Activated T-cell treated with anti-CD3 and anti-CD28 coated beads for 4 hours (primary cell): Measurements from ENCODE around the gene CAMSAP3.

Source experiments
- DNase-seq: peaks from one replicate; pipeline ENCODE4 v3.0.0-alpha.2; 2020

CAMSAP3 gene

GRCh38 chr19:7657131-7657751, 61.6 kb downstream of the CAMSAP3 start:
- no peak for DNase-seq

DNA sequence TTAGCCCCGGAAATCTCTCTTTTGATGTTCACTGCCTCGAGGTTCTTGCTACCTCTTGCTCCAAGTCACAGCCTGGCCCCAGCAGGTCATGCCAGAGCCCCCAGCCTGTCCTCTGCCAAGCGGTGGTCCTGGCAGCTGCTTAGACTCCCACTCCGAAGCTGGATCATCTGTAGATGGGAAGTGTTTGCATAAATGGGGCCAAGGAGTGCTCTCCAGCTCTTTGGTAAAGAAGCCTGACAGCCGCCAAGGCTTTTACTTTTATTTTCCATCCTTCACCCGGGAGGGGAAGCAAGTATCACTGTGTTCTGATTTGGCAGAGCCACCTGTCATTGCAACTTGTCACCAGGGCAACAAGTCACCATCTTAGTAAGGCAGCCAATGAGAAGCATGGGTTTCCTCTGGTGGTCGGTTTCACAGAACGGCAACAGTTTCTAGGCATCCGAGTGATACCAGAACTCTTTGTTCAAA, 62.6 kb downstream of the CAMSAP3 start:
- no peak for DNase-seq

DNA sequence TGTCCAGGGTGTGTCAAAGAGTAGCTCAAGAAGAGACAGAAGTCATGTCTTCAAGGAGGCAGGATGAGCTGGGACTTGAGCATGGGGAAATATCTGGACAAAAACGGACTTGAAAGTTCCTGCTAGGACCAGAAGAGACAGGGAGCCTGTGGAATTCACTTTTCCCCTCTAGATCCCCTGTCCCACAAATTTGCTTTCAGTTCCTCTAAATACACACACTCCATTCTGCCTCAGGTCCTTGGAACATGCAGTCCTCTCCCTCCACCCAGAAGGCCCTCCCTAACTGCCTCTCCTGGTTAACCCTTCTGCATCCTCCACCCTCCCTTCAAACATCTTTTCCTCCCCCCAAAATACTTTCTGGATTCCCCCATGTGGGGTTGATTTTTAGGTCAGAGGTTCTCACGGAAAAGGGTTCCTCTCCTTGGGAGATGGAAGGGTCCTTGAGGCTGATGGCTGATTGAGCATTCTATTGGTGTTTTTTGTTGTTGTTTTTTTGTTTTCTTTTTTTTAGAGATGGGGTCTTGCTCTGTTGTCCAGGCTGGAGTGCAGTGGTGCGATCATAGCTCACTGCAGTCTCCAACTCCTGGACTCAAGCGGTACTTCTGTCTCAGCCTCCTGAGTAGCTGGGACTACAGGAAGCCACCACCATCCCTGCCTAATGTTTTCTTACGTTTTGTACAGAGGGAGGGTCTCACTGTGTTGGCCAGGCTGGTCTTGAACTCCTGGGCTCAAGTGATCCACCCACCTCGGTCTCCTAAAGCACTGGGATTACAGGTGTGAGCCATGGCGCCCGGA, 66.3 kb downstream of the CAMSAP3 start:
- no peak for DNase-seq

DNA sequence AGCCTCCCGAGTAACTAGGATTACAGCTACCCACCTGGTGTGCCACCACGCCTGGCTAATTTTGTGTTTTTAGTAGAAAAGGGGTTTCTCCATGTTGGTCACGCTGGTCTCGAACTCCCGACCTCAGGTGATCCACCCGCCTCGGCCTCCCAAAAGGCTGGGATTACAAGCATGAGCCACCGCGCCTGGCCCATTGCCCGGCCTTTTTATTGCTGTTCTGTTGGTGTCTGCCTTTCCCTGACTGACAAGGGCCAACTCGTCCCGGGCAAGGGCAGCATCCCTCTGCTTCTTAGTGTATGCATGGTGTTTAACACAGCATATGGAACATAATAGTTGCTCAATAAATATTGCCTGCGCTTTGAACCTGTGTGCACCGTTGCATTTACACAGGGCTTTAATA, 67.0 kb downstream of the CAMSAP3 start:
- DNase-seq = no peak

GRCh38 chr19:7663706-7664105, 68.0 kb downstream of the CAMSAP3 start:
- no peak for DNase-seq

DNA sequence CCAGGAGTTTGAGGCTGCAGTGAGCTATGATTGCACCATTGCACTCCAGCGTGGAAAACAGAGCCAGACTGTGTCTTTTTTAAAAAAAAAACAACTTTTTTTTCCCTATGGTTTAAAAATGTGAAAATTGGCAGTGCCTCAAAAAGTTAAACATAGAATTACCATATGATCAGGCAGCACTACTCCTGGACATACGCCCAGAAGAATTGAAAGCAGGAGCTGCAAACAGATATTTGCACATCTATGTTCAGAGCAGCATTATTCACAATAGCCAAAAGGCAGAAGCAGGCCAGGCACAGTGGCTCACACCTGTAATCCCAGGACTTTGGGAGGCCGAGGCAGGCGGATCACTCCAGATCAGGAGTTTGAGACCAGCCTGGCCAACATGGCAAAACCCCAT, 69.4 kb downstream of the CAMSAP3 start:
- no peak for DNase-seq
